ENCODE results near the gene TMEM198.

DNA sequence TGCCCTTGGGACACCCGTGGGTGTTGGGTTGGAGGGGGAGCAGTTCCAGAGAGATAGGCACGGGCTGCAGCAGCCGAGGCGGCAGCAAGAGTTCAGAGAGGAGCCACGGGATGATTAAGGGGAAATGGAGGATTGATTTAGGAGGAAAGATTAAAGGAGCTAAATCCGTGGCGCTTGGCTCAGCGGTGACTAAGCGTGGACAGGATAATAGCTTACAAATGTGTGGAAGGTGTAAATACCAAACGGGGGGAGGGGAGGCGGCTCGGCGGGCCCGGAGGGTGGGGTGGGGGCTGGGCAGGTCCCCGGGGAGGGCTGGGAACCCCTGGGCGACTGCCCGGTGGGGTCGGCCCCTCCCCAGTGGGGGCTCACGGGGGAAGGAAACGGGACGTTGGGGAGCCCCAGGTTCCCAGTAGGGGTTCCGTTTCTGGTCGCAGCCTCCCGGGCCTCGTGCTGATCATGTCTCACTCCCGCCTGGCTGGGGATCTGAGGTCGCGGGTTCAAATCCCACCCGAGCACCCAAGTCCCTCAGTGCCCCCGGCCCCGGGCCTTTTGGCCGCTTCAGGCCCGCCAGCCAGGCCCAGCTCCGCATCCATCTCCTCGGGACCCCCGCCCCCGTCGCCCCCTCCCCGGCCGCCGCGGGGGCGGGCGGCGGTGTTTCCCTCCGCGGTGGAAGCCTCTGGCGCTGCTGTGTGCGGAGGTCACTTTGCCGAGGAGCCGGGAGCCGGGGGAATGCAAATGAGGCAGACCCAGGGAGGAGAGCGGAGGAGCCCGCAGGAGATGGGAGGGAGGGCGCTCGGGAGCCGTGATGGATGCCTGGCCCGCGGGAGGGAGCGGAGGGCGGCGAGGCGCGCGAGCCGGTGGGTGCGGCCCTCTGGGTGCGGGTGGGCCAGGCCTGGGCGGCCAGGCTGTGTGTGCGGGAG, 21.5 kb upstream of the TMEM198 start:
- no peak for TF ChIP-seq CTCF (IDR thresholded peaks at IDR 0.05)
- TF ChIP-seq POLR2A (IDR thresholded peaks at IDR 0.05), result no peak
